Measurements from ENCODE around the gene OTOL1.
"Not testable (repeated sequence)": the region's sequence is repeated elsewhere in the genome, so short reads cannot be mapped to it uniquely, and the experiment has no call there.

The OTOL1 gene

DNA sequence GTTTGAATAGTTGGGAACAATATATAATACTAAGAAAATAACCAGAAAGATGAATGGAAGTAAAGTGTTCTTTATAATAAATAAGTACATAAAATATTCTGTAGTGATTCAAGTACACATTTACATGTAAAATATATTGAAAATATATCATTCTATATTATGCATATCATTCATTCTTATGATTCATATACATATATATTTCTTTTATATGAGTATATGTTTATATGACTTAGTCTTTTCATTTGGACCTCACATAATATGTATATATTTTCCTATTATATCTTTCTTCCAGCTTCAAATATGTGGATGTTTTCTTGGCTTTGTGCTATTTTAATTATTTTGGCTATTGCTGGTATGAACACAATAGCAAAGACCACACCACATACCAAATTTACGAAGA lies at the start of gene OTOL1:
TSS of gene OTOL1 (plus strand) at position 301 of the 400 bp plus-strand sequence. CDS start at position 301, 0 bp downstream.
- no peak for DNase-seq

- DNase-seq: no peak
Measured at GRCh38 chr3:161449785-161450184, 46.8 kb upstream of the OTOL1 start.

DNA sequence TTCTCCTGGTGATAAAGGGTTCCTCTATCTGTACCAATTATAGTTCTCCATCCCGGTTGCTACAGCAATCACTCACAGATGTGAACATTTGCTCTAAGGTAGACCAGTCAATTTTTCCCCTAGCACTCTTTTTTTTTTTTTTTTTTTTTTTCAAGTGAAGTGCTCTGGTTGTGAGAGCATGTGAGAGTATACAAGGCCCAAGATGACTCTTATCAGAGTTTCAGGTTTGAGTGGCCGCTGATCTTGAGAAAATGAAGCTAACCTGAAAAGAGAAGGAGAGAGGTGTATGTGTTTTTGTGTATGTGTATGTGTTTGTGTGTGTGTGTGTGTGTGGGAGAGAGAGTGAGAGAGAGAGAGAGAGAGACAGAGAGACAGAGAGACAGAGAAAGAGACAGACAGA lies 44.4 kb upstream of the OTOL1 start:
- no peak for DNase-seq

GRCh38 chr3:161454615-161455014 lies 42.0 kb upstream of the OTOL1 start:
- DNase-seq: no peak

DNA sequence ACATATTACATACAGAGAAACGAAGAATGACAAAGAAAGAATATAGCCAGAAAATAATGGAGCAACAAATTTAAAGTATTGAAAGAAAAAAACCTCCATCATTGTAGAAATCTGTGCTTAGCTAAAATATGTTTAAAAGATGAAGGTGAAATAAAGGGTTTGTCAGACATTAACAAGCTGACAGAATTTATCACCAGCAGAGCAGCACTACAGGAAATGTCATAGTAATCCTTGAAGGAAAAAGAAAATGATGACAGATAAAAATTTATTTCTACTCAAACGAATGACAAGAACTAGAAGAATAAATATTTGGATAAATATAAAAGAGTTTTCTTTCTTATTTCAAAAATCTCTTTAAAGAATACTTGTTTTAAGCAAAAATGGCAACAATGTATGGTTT lies 40.6 kb upstream of the OTOL1 start:
- DNase-seq: no peak

DNA sequence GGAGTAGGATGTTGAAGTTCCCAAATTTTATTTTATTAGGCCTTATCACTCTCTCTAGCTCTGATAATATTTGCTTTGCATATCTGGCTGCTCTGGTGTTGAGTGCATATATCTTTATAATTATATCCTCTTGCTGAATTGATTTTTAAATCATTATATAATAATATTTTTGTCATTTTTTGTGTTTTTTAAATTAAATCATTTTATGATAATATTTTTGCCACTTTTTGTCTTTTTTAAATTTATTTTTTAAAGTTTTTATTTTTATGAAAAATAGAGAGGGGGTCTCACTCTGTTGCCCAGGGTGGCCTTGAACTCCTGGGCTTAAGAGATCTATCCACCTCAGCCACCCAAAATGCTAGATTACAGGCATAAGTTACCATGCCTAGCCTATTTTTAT lies 34.5 kb upstream of the OTOL1 start:
- DNase-seq: no peak

- DNase-seq: no peak
Measured at GRCh38 chr3:161471211-161471610, 25.4 kb upstream of the OTOL1 start.

- no peak for DNase-seq
Measured at GRCh38 chr3:161474139-161474538, 22.5 kb upstream of the OTOL1 start.

- no peak for DNase-seq
Measured at GRCh38 chr3:161474741-161475140, 21.9 kb upstream of the OTOL1 start.

DNA sequence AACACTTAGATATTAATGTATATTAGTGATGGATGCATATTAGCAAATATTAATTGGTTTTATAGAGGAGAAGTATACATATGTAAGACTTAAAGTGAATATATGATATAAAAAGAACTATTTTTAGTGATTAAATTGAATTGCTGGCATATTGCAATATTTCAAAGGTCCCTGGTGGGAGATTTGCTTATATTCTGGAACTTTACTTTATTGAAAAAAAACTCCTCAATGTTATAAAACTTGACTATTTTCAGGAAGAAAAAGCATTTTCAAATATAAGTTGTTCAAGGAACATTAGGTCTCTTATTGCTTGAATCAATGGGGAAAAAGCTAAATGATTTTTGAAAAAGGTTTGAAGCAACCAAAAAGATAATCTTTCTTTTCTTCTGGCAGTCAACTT lies 21.4 kb upstream of the OTOL1 start:
- no peak for DNase-seq

DNA sequence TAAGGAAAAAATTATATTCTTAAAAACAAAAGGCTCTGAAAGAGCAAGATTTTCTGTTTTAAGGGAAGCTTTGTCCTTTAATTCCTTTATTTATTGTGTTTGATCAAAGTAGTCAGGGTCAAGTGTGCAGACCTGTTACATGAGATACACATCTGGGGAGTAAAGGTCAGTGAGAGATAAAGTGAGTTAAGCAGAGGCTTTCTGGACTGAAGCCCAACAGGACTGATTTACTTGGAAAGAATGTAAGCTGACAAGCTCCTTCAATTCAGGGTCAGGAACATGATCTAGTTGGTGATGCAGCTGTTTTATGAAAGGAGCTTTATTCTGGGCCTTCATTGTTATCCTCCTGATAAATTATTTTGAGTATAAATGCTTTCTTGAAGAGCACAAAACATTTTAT lies 20.7 kb upstream of the OTOL1 start:
- DNase-seq: no peak

- no peak for DNase-seq
Measured at GRCh38 chr3:161484226-161484625, 12.4 kb upstream of the OTOL1 start.

GRCh38 chr3:161488284-161488683 lies 8.3 kb upstream of the OTOL1 start:
- not testable (repeated sequence) for DNase-seq

DNA sequence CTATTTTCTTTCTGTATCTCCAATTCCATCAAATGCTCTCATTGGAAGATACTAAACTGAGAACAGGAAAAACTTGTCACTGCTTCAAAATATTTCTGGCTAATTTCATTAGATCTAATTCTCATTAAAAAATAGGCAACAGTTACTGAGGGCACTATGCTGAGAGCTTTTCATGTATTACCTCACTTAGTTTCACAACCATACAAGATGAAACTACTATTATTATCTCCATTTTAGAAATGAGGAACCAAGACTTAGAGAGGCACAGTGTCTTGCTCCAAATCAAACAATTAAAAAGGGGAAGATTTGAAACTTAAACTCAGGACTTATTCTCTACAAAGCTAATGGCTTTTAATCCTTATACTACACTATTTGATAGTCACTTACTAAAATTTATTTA lies 7.2 kb upstream of the OTOL1 start:
- DNase-seq: no peak

GRCh38 chr3:161490845-161491244 lies 5.8 kb upstream of the OTOL1 start:
- not testable (repeated sequence) for DNase-seq

DNA sequence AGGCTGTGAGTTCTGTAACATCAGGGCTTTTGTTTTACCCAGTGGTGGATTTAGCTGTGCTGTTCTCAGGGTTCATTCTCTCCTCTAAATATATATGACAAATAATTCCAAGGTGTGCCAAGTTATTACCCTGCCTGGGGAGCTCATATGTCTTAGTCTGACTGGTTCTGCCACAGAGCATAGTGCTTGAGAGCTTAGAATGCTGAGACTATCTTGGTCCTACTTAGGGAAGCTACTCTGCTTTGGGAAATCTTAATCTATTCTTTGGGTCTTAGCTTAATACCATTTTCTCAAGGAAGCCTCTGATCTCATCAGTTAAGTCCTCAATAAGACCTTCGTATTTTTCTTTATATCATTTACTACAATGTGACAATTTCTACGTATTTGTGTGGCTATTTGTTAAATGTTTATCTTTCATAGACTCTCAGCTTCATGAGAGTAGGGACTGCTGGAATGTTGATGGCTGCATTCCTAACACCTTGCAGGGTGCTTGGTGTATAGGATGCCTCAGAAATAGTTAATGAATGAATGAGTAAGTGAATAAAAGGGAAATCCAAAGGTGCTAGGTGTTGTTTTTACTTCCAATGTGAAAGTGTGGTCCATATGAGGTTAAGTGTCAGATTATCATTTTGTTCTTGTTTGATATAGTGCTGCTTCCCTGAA lies 1.8 kb downstream of the OTOL1 start:
- DNase-seq: no peak

- no peak for DNase-seq
Measured at GRCh38 chr3:161500068-161500796, 3.6 kb downstream of the OTOL1 start.

DNA sequence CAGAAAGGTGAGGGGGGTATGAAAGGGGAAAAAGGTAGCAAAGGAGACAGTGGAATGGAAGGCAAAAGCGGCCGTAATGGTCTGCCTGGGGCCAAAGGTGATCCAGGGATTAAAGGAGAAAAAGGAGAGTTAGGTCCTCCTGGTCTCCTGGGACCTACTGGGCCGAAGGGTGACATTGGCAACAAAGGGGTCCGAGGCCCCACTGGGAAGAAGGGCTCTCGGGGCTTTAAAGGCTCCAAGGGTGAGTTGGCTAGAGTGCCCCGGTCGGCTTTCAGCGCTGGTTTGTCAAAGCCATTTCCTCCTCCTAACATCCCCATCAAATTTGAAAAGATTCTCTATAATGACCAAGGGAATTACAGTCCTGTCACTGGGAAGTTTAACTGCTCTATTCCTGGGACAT lies 6.7 kb downstream of the OTOL1 start:
- no peak for DNase-seq

DNA sequence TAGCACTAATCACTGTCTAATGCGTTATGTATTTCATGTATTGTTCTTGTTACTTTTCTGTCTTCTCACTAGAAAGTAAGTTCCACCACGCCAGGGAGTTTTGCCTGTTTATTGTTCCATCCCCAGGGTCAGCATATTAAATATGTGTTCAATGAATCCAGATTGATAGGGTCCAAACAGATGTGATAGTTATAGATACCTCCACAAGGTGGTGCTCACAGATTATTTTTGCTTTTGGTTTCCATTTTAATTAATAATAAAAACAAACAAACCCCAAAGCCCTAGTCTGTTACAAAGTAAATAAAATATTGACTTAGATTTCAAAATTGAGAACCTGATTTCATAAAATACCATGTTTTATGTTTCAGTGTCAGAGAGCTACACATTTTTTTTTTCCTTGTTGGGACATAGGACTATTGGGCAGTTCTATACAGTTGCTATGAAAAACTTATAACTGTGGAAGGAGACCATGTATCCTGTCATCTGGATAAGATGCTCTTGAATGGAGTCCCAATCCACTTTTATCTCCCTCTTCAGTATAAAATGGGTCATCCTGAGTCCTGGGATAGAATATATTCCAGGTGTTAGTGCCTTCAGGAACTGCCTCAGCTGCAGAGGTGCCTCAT lies 12.4 kb downstream of the OTOL1 start:
- DNase-seq: no peak

DNA sequence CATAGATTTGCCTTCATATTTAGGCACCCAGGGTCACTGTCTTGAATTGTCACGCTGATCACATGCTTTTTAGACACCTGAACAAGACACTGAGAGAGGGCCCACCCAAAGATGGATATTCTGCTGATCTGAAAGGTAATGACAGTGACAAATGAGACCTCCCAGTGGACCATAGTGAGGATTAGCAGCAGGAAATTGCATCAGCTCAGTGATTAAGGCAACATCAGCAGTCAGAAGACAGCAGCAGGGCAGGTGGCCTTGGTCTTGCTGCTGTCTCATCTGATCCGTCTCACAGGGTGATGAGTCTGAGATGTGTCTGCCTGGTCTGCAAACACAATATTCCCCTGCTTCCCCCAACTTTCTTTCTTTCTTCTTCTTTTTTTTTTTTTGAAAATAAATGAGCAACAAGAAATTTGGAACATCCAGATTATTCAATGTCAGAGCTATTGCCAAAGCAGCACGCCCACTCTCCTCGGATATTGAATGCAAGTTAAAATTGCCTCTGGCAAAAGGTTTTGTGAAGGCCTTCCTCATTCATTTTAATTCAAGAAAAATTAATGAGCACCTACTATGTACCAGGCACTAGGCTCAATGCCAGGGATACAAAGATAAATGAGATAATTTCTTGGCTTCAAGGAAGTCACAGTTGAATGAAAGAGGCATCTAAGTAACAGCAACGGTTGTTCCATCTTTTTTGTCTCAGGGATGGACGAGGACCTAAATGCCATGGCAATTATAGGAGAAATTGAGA lies 14.1 kb downstream of the OTOL1 start:
- no peak for DNase-seq

DNA sequence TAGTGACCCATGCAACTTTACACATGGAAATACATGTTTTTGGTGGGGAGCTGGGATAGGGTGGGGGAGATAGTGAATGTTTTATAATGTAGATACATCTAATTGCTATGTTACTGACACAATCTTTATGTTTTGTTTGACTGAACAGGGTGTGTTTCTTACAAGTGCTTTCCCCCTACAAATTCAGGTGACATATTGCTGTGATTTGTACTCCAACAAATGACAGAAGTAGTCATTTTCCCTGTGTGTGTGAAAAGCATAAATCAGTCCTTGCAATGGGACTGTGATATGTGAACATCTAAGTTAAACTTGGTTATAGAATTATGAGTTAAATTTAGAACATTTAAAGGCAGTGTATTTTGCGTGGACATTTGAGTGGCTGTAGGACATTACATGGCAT lies 27.3 kb downstream of the OTOL1 start:
- DNase-seq: no peak

DNA sequence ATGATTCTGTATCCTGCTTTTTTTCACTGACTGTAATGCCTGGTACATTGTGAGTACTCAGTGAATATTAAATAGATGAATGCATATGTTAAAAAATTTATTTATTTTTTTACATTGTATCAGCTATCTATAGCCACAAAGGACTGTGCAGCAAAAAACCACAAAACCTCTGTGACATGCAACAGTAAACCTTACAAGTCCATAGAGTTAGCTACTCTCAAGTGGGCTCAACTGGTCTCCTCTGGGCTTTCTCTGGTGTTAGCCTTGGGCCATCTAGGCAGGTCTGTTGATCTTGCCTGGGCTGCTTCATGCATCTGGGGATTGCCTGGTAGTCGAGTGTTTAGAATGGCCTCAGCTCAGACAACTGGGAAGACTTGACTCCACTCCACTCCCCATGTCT lies 35.3 kb downstream of the OTOL1 start:
- DNase-seq: no peak

DNA sequence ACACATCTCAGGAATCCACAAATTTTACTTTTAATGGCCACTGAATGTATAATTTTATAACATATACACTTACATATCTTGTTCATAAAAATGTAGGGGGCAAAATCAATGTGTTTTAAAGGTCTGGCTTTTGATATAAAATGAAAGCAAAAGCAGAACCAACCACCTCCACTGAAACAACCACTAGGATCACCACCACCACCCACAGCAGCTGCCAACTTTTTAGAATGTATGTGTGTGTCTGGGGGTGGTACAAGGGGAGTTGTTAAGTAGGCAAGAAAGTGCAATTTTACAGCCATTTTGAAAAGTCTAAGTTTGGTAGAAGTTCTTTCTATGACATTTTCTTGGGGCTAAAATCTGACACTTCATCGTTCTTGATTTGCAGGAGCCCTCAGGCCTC lies 44.0 kb downstream of the OTOL1 start:
- no peak for DNase-seq

- no peak for DNase-seq
Measured at GRCh38 chr3:161545824-161546223, 49.2 kb downstream of the OTOL1 start.

Data from stimulated activated CD8-positive, alpha-beta memory T cell treated with anti-CD3 and anti-CD28 coated beads, Interleukin-4, amount 100 ng/mL, for 48 hours (primary cell).